ENCODE data around the gene ERC2.
"Not testable (repeated sequence)": the region's sequence is repeated elsewhere in the genome, so short reads cannot be mapped to it uniquely, and the experiment has no call there.

The ERC2 gene

DNA sequence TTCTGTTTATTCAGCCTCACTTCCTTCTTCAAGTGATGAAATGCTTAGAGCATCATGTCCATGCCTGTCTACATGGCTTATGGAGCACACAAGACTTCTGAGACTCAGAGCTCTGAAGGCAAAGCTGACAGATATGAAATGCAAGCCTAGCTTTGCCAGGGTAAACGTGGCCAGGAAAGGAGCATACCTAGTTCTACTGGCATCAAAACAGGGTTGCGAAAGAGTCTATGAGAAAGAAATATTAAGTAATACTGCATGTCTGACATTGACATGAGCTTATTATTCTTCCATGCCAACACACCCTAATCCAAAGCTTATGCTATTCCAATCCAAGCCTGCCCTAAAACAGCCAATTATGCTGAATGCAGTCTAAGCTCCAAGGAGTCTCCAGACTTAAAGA is 391.5 kb downstream of the ERC2 start:
- no peaks in the 10 kb centered on the region for H3K36me3 ChIP-seq
- no peak overlapping the region for H3K4me3 ChIP-seq (ENCODE audit: low read depth, low read length)
- no peak for DNase-seq
- no peaks in the 10 kb centered on the region for H3K9me3 ChIP-seq
- no peaks in the 10 kb centered on the region for H3K4me1 ChIP-seq
- TF ChIP-seq, protein P1, sequence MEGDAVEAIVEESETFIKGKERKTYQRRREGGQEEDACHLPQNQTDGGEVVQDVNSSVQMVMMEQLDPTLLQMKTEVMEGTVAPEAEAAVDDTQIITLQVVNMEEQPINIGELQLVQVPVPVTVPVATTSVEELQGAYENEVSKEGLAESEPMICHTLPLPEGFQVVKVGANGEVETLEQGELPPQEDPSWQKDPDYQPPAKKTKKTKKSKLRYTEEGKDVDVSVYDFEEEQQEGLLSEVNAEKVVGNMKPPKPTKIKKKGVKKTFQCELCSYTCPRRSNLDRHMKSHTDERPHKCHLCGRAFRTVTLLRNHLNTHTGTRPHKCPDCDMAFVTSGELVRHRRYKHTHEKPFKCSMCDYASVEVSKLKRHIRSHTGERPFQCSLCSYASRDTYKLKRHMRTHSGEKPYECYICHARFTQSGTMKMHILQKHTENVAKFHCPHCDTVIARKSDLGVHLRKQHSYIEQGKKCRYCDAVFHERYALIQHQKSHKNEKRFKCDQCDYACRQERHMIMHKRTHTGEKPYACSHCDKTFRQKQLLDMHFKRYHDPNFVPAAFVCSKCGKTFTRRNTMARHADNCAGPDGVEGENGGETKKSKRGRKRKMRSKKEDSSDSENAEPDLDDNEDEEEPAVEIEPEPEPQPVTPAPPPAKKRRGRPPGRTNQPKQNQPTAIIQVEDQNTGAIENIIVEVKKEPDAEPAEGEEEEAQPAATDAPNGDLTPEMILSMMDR (IDR thresholded peaks at IDR 0.05; ENCODE audit: low read depth, low read length) = no peak
- no peaks in the 10 kb centered on the region for H3K27me3 ChIP-seq

DNA sequence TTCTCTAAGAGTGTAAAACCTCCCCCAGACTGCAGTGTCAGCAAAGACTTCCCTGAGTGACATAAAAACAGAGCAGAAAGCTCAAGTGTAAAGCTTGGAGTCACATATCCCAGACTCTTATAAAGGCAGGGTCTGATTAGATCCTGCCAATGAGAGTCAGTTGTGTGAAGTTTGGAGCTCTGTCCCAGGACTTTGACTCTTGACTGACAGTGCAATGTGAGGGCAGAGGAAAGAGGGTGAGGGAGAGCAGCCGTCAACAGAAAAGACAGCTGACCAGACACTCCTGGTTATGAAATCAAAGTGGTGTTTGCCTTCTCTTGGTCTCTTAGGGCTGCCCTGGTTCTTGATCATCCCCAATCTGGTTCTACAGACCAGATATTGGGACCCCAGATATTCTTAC is 393.2 kb downstream of the ERC2 start:
- TF ChIP-seq, protein P1 (IDR thresholded peaks at IDR 0.05; ENCODE audit: low read depth, low read length) = no peak
- DNase-seq = no peak
- no peaks in the 10 kb centered on the region for H3K4me1 ChIP-seq

DNA sequence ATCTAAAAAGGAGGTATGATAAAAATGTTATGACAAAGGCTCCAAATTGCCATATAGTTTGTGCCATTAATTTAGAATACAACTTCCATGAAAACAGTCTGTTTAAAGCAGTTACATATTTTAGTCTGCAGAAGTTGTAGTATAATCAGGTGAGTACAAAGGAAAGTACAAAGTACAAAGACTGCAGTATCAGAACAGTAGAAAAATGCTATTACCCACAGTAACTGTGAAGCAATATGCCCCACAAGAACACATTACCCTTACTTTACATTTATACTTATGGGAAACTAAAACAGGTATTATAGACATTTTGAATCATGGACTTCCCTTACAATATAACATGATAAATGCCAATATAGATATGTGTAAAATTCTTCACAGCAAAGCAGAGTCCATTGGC is 398.5 kb downstream of the ERC2 start:
- Histone ChIP-seq H3K4me1 (no peaks in the 10 kb centered on the region), H3K9me3 (no peaks in the 10 kb centered on the region), H3K4me3 (ENCODE audit: low read depth, low read length) (no peak overlapping the region), H3K27me3 (no peaks in the 10 kb centered on the region), H3K36me3 (no peaks in the 10 kb centered on the region)
- no peak for DNase-seq
- TF ChIP-seq, protein P1 (IDR thresholded peaks at IDR 0.05; ENCODE audit: low read depth, low read length) = no peak

More for the DNA sequence above, 393.2 kb downstream of the ERC2 start:
- no peaks in the 10 kb centered on the region for H3K36me3 ChIP-seq
- H3K9me3 ChIP-seq = no peaks in the 10 kb centered on the region
- no peaks in the 10 kb centered on the region for H3K27me3 ChIP-seq
- no peak overlapping the region for H3K4me3 ChIP-seq (ENCODE audit: low read depth, low read length)

DNA sequence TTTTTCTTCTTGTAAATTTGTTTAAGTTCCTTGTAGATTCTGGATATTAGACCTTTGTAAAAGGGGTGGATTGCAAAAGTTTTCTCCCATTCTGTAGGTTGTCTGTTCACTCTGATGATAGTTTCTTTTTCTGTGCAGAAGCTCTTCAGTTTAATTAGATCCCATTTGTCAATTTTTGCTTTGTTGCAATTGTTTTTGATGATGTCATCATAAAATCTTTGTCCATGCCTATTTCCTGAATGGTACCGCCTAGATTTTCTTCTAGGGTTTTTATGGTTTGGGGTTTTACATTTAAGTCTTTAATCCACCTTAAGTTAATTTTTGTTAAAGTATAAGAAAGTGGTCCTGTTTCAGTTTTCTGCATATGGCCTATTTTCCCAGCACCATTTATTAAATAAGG is 401.9 kb downstream of the ERC2 start:
- H3K4me3 ChIP-seq (ENCODE audit: low read depth, low read length); H3K27me3 ChIP-seq; H3K4me1 ChIP-seq; H3K9me3 ChIP-seq; H3K36me3 ChIP-seq; DNase-seq: not testable (repeated sequence)

DNA sequence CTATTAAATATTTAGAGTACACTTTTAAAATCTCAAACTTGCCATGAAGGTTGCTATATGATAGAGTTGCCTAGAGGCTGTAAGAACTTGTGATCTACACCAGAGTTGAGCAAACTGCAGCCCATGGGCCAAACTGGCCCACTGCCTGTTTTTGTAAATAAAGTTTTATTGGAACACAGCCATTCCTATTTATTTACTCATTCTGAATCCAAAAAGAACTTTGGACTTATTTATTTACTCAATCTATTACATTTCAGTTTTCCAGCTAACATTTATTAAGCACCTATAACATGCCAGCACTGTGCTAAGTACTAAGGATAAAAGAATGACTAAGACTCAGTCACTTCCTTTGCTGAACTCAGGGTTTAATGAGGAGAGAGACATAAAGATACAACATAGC is 403.6 kb downstream of the ERC2 start:
- no peak overlapping the region for H3K4me3 ChIP-seq (ENCODE audit: low read depth, low read length)
- TF ChIP-seq, protein P1 (IDR thresholded peaks at IDR 0.05; ENCODE audit: low read depth, low read length) = no peak
- no peak for DNase-seq

DNA sequence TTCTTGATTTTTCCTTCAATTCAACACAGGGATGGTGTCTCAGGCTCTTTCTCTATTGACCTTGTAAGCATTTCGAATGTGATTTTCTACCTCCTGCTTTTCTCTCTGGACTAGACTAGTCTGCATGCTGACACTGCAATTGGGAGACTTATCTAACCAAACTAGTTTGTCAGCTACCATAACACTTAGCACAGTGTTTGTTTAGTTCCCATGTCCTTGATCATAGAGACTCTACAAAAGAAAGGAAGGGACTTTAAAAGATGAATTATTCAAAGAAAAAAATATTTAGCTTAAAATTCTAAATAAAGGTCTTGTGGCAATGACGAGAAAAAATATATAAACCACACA is 407.0 kb downstream of the ERC2 start:
- Histone ChIP-seq H3K4me3 (ENCODE audit: low read depth, low read length) (no peak overlapping the region), H3K36me3 (no peaks in the 10 kb centered on the region), H3K4me1 (no peaks in the 10 kb centered on the region), H3K9me3 (no peaks in the 10 kb centered on the region), H3K27me3 (no peaks in the 10 kb centered on the region)
- DNase-seq = no peak
- TF ChIP-seq, protein P1 (IDR thresholded peaks at IDR 0.05; ENCODE audit: low read depth, low read length) = no peak

More for the DNA sequence above, 403.6 kb downstream of the ERC2 start:
- Histone ChIP-seq H3K36me3 (no peaks in the 10 kb centered on the region), H3K9me3 (no peaks in the 10 kb centered on the region), H3K4me1 (no peaks in the 10 kb centered on the region), H3K27me3 (no peaks in the 10 kb centered on the region)
